Measurements from ENCODE around the gene CMSS1. TPM values are rescaled to one million over a fixed set of nuclear protein-coding genes. Genes with fewer than 3 reads are reported as not detected.

CMSS1 gene
- total and polyA plus RNA-seq, 11 donors: 13.5 to 48.4 (median 34.8) TPM

- ATAC-seq (no peak), DNase-seq (no peak)
- intact Hi-C loops (cut with DNase I): loop anchor here in 1 of 10 donors (10.0 kb wide), 1 partner anchor 771 kb away; no protein-coding TSS in a partner anchor
- Histone ChIP-seq H3K27ac (no peak overlapping the region), H3K9me3 (no peaks in the 10 kb centered on the region), H3K4me3 (no peak overlapping the region), H3K36me3 (peaks cover 0 to 3% (median 0%) of the 10 kb centered on the region in 9 donors), H3K4me1 (peaks cover 0 to 4% (median 0%) of the 10 kb centered on the region in 12 donors), H3K27me3 (no peaks in the 10 kb centered on the region)
- WGBS, 4 donors: 84 to 87% (median 86%) methylated on average over 14 of the region's 14 CpGs
- TF ChIP-seq, protein P1, sequence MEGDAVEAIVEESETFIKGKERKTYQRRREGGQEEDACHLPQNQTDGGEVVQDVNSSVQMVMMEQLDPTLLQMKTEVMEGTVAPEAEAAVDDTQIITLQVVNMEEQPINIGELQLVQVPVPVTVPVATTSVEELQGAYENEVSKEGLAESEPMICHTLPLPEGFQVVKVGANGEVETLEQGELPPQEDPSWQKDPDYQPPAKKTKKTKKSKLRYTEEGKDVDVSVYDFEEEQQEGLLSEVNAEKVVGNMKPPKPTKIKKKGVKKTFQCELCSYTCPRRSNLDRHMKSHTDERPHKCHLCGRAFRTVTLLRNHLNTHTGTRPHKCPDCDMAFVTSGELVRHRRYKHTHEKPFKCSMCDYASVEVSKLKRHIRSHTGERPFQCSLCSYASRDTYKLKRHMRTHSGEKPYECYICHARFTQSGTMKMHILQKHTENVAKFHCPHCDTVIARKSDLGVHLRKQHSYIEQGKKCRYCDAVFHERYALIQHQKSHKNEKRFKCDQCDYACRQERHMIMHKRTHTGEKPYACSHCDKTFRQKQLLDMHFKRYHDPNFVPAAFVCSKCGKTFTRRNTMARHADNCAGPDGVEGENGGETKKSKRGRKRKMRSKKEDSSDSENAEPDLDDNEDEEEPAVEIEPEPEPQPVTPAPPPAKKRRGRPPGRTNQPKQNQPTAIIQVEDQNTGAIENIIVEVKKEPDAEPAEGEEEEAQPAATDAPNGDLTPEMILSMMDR (IDR thresholded peaks at IDR 0.05): no peak
- TF ChIP-seq POLR2A (IDR thresholded peaks at IDR 0.05): no peak
These were observed 6.4 kb downstream of the CMSS1 start for GRCh38 chr3:99823723-99824711.

DNA sequence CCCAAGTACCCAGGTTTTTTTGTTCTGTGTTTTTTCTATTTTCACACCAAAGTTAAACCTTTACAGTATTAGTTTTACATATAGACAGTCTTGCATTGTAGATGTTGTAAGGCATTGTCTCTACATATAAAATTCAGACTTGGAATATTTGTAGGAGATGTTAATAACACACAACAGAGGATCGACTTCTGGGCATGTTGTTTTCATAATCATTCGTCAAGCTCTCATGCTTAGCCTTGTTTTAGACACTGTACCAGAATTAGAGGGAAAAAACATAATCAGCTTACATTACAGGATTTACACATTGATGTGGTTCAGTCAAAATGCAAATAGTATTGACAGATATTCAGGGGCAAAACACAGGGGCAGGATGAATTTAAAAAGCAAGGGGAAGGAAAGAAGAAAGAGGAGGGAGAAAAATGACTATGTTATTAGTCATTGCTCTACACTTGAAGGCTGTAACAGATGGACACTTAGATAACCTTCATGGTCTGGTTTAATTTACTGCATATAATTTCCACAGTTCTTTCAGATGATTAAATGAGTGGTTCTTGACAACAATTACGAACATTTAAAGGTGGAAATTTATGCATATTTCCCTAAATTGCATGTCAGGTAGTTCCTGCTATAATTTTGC, 7.5 kb downstream of the CMSS1 start:
- Histone ChIP-seq H3K4me3 (no peak overlapping the region), H3K36me3 (peaks cover 0 to 13% (median 3%) of the 10 kb centered on the region in 9 donors), H3K27ac (no peak overlapping the region), H3K4me1 (peaks cover 0 to 3% (median 0%) of the 10 kb centered on the region in 12 donors), H3K27me3 (no peaks in the 10 kb centered on the region), H3K9me3 (no peaks in the 10 kb centered on the region)
- no peak for DNase-seq
- intact Hi-C loops (cut with DNase I): loop anchor here in 1 of 10 donors (10.0 kb wide), 1 partner anchor 770 kb away; no protein-coding TSS in a partner anchor
- ATAC-seq: no peak
- WGBS, 4 donors: 84 to 89% (median 85%) methylated on average over 3 of the region's 3 CpGs
- TF ChIP-seq POLR2A (IDR thresholded peaks at IDR 0.05): no peak
- TF ChIP-seq, protein P1 (IDR thresholded peaks at IDR 0.05): no peak

GRCh38 chr3:99829844-99830243, 12.2 kb downstream of the CMSS1 start:
- intact Hi-C loops (cut with DNase I): loop anchor here in 8 of 10 donors (5.0 to 10.0 kb wide), 5 partner anchors 427 to 765 kb away; partner anchors contain the start of genes LNP1 (in 1 of the 8) and TOMM70 (in 1 of the 8)
- 93 to 97% (median 96%) methylated on average over 3 of the region's 3 CpGs for WGBS, 4 donors
- Histone ChIP-seq H3K4me3 (no peak overlapping the region), H3K27ac (no peak overlapping the region), H3K27me3 (no peaks in the 10 kb centered on the region), H3K36me3 (peaks cover 0 to 17% (median 3%) of the 10 kb centered on the region in 9 donors), H3K4me1 (peaks cover 0 to 19% (median 13%) of the 10 kb centered on the region in 12 donors), H3K9me3 (no peaks in the 10 kb centered on the region)
- TF ChIP-seq, protein P1 (IDR thresholded peaks at IDR 0.05): no peak
- no peak for DNase-seq
- ATAC-seq: no peak

Measured in heart left ventricle (tissue), 16 donors.